RPMI7951 (cell line): Measurements from ENCODE around the gene CST9. TPM values are rescaled to one million over a fixed set of nuclear protein-coding genes. Genes with fewer than 3 reads are reported as not detected.

Source experiments
- total RNA-seq: library from RNA; depleted of rRNA; stranded (reverse); fragments of >200 nt; shearing (Covaris generic); gene quantifications from 2 replicates; pipeline ENCODE4 v1.2.3, GENCODE V29; 2014; rRNA removed

Gene CST9
- total RNA-seq, 1 experiment from 2014 or later, result not detected

Other genes with a start within 250 kb of the CST9 start
- gene GZF1, start 243.7 kb downstream of the CST9 start, total RNA-seq, result 16.2 and 22.2 TPM in 2 replicates
- 7.6 and 8.7 TPM in 2 replicates for gene NAPB, start 184.4 kb downstream of the CST9 start, total RNA-seq
- gene CSTL1, start 166.2 kb downstream of the CST9 start, total RNA-seq, result not detected in 2 replicates
- not detected in 2 replicates for gene CST11, start 153.0 kb downstream of the CST9 start, total RNA-seq
- gene CST8, start 114.8 kb downstream of the CST9 start, total RNA-seq, result not detected in 2 replicates
- gene CST9L, start 37.4 kb downstream of the CST9 start, total RNA-seq, result not detected in 2 replicates
- gene CST3, start 32.0 kb upstream of the CST9 start, total RNA-seq, result 515 and 755 TPM in 2 replicates
- gene CST4, start 83.1 kb upstream of the CST9 start, total RNA-seq, result not detected in 2 replicates
- 0.68 and 0.84 TPM in 2 replicates for gene CST1, start 145.0 kb upstream of the CST9 start, total RNA-seq
- gene CST2, start 220.8 kb upstream of the CST9 start, total RNA-seq, result 0.84 TPM in 1 of 2 replicates, not detected in the other